Measurements from ENCODE around the gene SV2B. TPM values are rescaled to one million over a fixed set of nuclear protein-coding genes. Genes with fewer than 3 reads are reported as not detected.

SV2B gene
- total RNA-seq, 1 experiment from 2014 or later: not detected

DNA sequence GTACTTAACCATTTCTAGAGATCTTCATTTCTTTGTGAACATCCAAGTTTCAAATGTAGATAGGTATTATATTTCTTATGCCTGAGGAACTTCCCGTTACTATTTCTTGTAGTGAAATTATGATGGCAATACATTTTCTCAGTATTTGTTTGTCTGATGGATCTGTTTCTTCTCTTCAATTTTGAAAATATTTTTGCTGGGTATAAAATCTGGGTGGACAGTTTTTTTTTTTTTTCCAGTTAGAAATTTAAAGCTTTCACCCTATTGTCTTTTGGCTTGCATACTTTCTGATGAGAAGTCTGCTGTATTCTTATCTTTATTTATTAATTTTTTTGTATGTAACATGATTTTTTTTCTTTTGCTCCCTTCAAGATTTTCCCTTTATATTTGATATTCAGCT lies 175.8 kb downstream of the SV2B start:
- WGBS (ENCODE audit: extremely low coverage, insufficient read length, low lambda C conversion rate): no CpG with 5 or more reads among the region's 1 CpG
- no peak overlapping the region for H2BK15ac ChIP-seq (ENCODE audit: low read depth, low read length)
- H3K9me3 ChIP-seq (ENCODE audit: control insufficient read depth, low read depth, low read length): no peaks in the 10 kb centered on the region
- no peak overlapping the region for H2AFZ ChIP-seq (ENCODE audit: low read length)
- H2BK20ac ChIP-seq (ENCODE audit: low read depth, low read length, poor library complexity, severe bottlenecking): no peak overlapping the region
- no peak for DNase-seq
- no peaks in the 10 kb centered on the region for H3K4me1 Mint-ChIP-seq
- no peak overlapping the region for H3K4ac ChIP-seq (ENCODE audit: low read depth, low read length)
- H3K79me2 ChIP-seq (ENCODE audit: insufficient read depth, low read length): no peaks in the 10 kb centered on the region
- H2BK5ac ChIP-seq (ENCODE audit: insufficient read length, low read length): no peak overlapping the region
- H3K23ac ChIP-seq (ENCODE audit: insufficient read length, low read depth, low read length): no peak overlapping the region
- no peak overlapping the region for H3K4me2 ChIP-seq (ENCODE audit: insufficient read depth, insufficient read length, low read length)
- TF ChIP-seq, protein P1, sequence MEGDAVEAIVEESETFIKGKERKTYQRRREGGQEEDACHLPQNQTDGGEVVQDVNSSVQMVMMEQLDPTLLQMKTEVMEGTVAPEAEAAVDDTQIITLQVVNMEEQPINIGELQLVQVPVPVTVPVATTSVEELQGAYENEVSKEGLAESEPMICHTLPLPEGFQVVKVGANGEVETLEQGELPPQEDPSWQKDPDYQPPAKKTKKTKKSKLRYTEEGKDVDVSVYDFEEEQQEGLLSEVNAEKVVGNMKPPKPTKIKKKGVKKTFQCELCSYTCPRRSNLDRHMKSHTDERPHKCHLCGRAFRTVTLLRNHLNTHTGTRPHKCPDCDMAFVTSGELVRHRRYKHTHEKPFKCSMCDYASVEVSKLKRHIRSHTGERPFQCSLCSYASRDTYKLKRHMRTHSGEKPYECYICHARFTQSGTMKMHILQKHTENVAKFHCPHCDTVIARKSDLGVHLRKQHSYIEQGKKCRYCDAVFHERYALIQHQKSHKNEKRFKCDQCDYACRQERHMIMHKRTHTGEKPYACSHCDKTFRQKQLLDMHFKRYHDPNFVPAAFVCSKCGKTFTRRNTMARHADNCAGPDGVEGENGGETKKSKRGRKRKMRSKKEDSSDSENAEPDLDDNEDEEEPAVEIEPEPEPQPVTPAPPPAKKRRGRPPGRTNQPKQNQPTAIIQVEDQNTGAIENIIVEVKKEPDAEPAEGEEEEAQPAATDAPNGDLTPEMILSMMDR (conservative IDR thresholded peaks at IDR 0.05): no peak
- no peak overlapping the region for H2BK120ac ChIP-seq (ENCODE audit: low read depth, low read length, poor library complexity, severe bottlenecking)
- H2BK12ac ChIP-seq (ENCODE audit: insufficient read length, low read depth, low read length): no peak overlapping the region
- no peak overlapping the region for H3K56ac ChIP-seq (ENCODE audit: insufficient read length, low read depth, low read length)
- H3K27me3 Mint-ChIP-seq (ENCODE audit: low read depth): peaks cover 16% of the 10 kb centered on the region
- no peak overlapping the region for H3K27ac ChIP-seq (ENCODE audit: insufficient read length, low read depth, low read length)
- H4K8ac ChIP-seq (replicated peaks; ENCODE audit: insufficient read length, low read depth, low read length): no peak overlapping the region
- H2AK5ac ChIP-seq (ENCODE audit: insufficient read length, low read length): no peak overlapping the region
- peaks cover 8 to 10% of the 10 kb centered on the region in 2 experiments; a peak in 4 of 5 replicates for H3K9me3 Mint-ChIP-seq
- no peak overlapping the region for H3K4me3 Mint-ChIP-seq
- no peaks in the 10 kb centered on the region for H3K79me1 ChIP-seq (ENCODE audit: insufficient read depth, low read depth, low read length, poor library complexity, severe bottlenecking)
- no peak overlapping the region for H3K27ac Mint-ChIP-seq
- no peaks in the 10 kb centered on the region for H4K20me1 ChIP-seq (ENCODE audit: control insufficient read depth, insufficient read depth, insufficient read length)
- H3K18ac ChIP-seq (ENCODE audit: insufficient read length, low read depth, low read length): no peak overlapping the region
- H3K9ac ChIP-seq (ENCODE audit: extremely low read depth, insufficient read length, low read length): no peak overlapping the region
- no peaks in the 10 kb centered on the region; a peak in 1 of 7 replicates for H3K36me3 Mint-ChIP-seq (ENCODE audit: insufficient read depth in 1 of 3, low read depth in 3 of 3)
- H4K5ac ChIP-seq (ENCODE audit: insufficient read length, low read depth, low read length): no peak overlapping the region
- no peaks in the 10 kb centered on the region for H3K27me3 ChIP-seq (ENCODE audit: insufficient read depth, low read length)
- no peaks in the 10 kb centered on the region for H3K4me1 ChIP-seq (ENCODE audit: insufficient read depth, low read length)
- no peak overlapping the region for H3T11ph ChIP-seq (ENCODE audit: low read length)
- H3K14ac ChIP-seq (ENCODE audit: insufficient read depth, low read length): no peak overlapping the region
- H4K91ac ChIP-seq (ENCODE audit: insufficient read length, low read depth, low read length): no peak overlapping the region
- H3K23me2 ChIP-seq (ENCODE audit: insufficient read length, low read depth, low read length, poor library complexity, severe bottlenecking): no peaks in the 10 kb centered on the region

Data from H9 (cell line).